IgD-negative memory B cell (primary cell): ENCODE results near the gene UBTD1. TPM values are rescaled to one million over a fixed set of nuclear protein-coding genes. Genes with fewer than 3 reads are reported as not detected.
A peak's percentile ranks its signal among the peaks of the same experiment; 100 is the strongest.

Source experiments
- H3K27ac Mint-ChIP-seq, 3 donors: one replicate each; pipeline ENCODE4 v1.8.0; 2020 to 2022; ENCODE audit warnings: mild to moderate bottlenecking in 3 of 3, mixed read lengths in 3 of 3, moderate library complexity in 1 of 3
- H3K27me3 Mint-ChIP-seq: one replicate; pipeline ENCODE4 v1.8.0; 2021; ENCODE audit warnings: mixed read lengths
- H3K36me3 Mint-ChIP-seq: one replicate; pipeline ENCODE4 v1.8.0; 2020; ENCODE audit warnings: mild to moderate bottlenecking, mixed read lengths
- H3K4me1 Mint-ChIP-seq, 3 donors: one replicate each; pipeline ENCODE4 v1.8.0; 2020 to 2022; ENCODE audit warnings: mixed read lengths in 3 of 3, mild to moderate bottlenecking in 1 of 3
- H3K4me3 Mint-ChIP-seq, 4 donors: one replicate each; pipeline ENCODE4 v1.8.0; 2020 to 2022; ENCODE audit warnings: mild to moderate bottlenecking in 4 of 4, mixed read lengths in 4 of 4, moderate library complexity in 3 of 4
- H3K9me3 Mint-ChIP-seq, 3 donors: one replicate each; pipeline ENCODE4 v1.8.0; 2020 to 2021; ENCODE audit warnings: mixed read lengths in 3 of 3, mild to moderate bottlenecking in 1 of 3
- polyA plus RNA-seq: library from polyadenylated mRNA; unstranded; fragments of 300-500 nt; fragmentation: Illumina TruSeq; gene quantifications from one replicate; pipeline ENCODE4 v1.2.3, GENCODE V29; 2021

UBTD1 gene, protein sequence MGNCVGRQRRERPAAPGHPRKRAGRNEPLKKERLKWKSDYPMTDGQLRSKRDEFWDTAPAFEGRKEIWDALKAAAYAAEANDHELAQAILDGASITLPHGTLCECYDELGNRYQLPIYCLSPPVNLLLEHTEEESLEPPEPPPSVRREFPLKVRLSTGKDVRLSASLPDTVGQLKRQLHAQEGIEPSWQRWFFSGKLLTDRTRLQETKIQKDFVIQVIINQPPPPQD
- polyA plus RNA-seq = 1.2 TPM

DNA sequence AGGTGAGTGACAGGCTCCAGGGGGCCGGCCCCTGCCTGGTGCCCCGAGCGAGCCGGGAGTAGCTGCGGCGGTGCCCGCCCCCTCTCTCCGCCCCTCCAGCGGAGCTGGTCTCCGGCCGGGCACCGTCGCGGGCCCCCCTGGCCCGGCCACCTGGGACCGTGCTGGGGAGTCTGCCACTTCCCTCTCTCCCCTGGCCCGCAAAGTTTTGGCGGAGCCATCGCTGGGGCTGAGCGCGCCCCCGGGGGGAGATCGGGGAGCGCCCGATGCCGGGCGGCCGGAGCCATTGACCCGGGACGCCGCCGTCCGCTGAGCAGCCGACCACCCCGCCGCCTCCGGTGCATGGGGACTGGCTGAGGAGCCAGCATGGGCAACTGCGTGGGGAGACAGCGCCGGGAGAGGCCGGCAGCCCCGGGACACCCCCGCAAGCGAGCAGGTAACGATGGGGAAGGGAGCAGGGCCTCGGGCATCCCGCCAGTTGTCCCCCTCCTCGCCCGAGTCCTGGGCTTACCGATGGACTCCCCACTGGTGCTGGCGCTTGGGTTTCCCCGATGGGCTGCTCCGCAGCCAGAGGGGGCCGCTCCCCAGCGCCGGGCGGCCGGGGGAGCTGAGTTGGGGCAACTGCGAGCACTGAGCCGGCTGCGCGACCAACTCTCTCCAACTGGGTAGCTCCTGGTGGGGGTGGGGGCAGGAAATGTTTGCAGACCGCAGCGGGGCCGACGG is at the start of gene UBTD1:
TSS of gene UBTD1 (plus strand) at position 84 of the 720 bp plus-strand sequence. CDS start at position 364, 280 bp downstream.
- H3K4me3 Mint-ChIP-seq = peak within 1 kb of the TSS; percentile 95 to 99 (median 98)
- H3K4me1 Mint-ChIP-seq = peaks cover 4 to 26% (median 20%) of the 10 kb centered on the region in 3 donors
- peak within 1 kb of the TSS; percentile 88 to 98 (median 94) for H3K27ac Mint-ChIP-seq
- H3K27me3 Mint-ChIP-seq = peaks cover 26% of the 10 kb centered on the region
- no peaks in the 10 kb centered on the region for H3K36me3 Mint-ChIP-seq
- H3K9me3 Mint-ChIP-seq = peaks cover 0 to 2% (median 0%) of the 10 kb centered on the region in 3 donors

- H3K4me3 Mint-ChIP-seq = peak overlapping the region in 1 of 4 donors; percentile 59
- peaks cover 3% of the 10 kb centered on the region for H3K36me3 Mint-ChIP-seq
- peaks cover 8 to 27% (median 17%) of the 10 kb centered on the region in 3 donors for H3K4me1 Mint-ChIP-seq
- H3K27me3 Mint-ChIP-seq = no peaks in the 10 kb centered on the region
- peak overlapping the region in 2 of 3 donors; percentile 74 to 85 for H3K27ac Mint-ChIP-seq
- no peaks in the 10 kb centered on the region for H3K9me3 Mint-ChIP-seq
Observed at GRCh38 chr10:97450828-97451227, 47.9 kb upstream of the UBTD1 start.

- Mint-ChIP-seq H3K4me1 (peaks cover 3 to 22% (median 11%) of the 10 kb centered on the region in 3 donors), H3K4me3 (no peak overlapping the region), H3K36me3 (no peaks in the 10 kb centered on the region), H3K27ac (no peak overlapping the region), H3K27me3 (no peaks in the 10 kb centered on the region), H3K9me3 (no peaks in the 10 kb centered on the region)
Observed at GRCh38 chr10:97451605-97452004, 47.1 kb upstream of the UBTD1 start.

DNA sequence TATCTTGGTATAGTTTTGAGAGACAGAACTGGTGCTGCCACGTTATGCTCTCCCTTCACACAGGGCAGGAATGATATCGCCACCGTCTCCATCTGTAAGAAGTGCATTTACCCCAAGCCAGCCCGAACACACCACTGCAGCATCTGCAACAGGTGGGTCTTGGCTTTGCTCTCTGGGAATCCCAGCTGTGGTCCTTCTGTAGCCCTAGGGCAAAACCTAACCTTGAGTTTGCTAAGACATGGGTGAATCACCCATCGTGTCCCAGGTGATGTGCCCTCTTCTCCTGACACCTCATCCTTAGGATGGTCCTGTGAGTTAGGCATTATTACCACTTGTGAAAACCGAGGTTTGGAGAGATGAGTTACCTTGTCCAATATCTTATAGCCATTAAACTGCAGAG is 46.4 kb upstream of the UBTD1 start:
- Mint-ChIP-seq H3K27me3 (no peaks in the 10 kb centered on the region), H3K36me3 (no peaks in the 10 kb centered on the region), H3K9me3 (no peaks in the 10 kb centered on the region), H3K27ac (no peak overlapping the region), H3K4me3 (no peak overlapping the region), H3K4me1 (peaks cover 3 to 17% (median 11%) of the 10 kb centered on the region in 3 donors)

- H3K4me1 Mint-ChIP-seq = peaks cover 3 to 6% (median 4%) of the 10 kb centered on the region in 3 donors
- peak overlapping the region in 1 of 4 donors; percentile 25 for H3K4me3 Mint-ChIP-seq
- H3K9me3 Mint-ChIP-seq = no peaks in the 10 kb centered on the region
- no peaks in the 10 kb centered on the region for H3K27me3 Mint-ChIP-seq
- peaks cover 4% of the 10 kb centered on the region for H3K36me3 Mint-ChIP-seq
- H3K27ac Mint-ChIP-seq = peak overlapping the region in 1 of 3 donors; percentile 54
Observed at GRCh38 chr10:97454330-97455036, 44.2 kb upstream of the UBTD1 start.

DNA sequence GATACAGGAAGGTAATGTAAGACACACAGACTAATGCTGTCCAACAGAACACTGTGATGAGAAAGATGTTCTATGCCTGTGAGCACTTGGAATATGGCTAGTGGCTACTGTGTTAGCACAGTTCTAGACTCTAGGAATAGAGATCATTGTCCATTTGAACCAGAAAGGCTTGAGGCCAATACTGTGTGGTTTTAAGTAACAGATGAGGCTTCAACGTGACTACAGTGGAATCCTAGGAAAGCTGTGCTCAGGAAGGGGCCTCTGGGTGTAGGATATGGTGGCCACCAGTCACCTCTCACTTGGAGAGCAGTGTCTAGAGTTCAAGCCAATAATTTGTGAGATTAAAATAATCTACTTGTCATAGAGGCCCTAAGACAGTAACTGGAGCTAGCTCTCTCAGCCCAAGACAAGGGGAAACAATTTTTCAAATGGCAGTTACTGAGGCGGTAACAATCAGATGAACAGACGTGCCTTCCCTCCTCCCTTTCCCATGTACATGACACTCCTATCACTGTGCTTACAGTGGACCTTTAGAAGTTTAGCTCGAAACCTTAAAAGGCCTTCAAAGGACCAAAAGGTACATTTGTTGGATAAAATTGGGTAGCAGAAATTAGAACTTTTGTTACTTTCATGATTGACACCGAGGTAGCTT is 42.6 kb upstream of the UBTD1 start:
- Mint-ChIP-seq H3K27me3 (no peaks in the 10 kb centered on the region), H3K4me1 (no peaks in the 10 kb centered on the region), H3K4me3 (no peak overlapping the region), H3K9me3 (no peaks in the 10 kb centered on the region), H3K27ac (no peak overlapping the region), H3K36me3 (peaks cover 4% of the 10 kb centered on the region)

- peak overlapping the region in 1 of 3 donors; percentile 84 for H3K27ac Mint-ChIP-seq
- H3K27me3 Mint-ChIP-seq = no peaks in the 10 kb centered on the region
- no peaks in the 10 kb centered on the region for H3K9me3 Mint-ChIP-seq
- no peak overlapping the region for H3K4me3 Mint-ChIP-seq
- H3K36me3 Mint-ChIP-seq = peaks cover 4% of the 10 kb centered on the region
- H3K4me1 Mint-ChIP-seq = no peaks in the 10 kb centered on the region
Observed at GRCh38 chr10:97456686-97457065, 42.0 kb upstream of the UBTD1 start.

- H3K27me3 Mint-ChIP-seq = no peaks in the 10 kb centered on the region
- H3K4me1 Mint-ChIP-seq = no peaks in the 10 kb centered on the region
- no peak overlapping the region for H3K27ac Mint-ChIP-seq
- H3K9me3 Mint-ChIP-seq = no peaks in the 10 kb centered on the region
- H3K4me3 Mint-ChIP-seq = no peak overlapping the region
- H3K36me3 Mint-ChIP-seq = peaks cover 4% of the 10 kb centered on the region
Observed at GRCh38 chr10:97459111-97459510, 39.6 kb upstream of the UBTD1 start.

DNA sequence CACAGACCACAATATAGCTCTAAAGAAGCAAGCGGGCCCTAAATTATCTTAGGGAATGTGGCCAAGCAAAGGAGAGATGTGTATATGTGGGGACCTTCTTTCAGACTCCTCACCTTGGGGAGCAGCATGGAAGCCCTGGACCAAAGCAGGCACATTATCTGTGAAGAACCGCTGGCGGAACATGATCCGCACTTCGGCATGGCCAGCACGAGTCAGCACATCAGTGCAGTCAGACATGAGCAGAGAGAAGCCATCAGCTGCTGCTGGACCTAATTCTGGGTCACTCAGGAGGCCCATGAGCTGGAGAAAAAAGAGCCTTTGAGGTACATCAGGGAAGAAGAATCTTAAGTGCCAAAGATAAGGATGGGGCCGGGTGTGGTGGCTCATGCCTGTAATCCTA is 38.8 kb upstream of the UBTD1 start:
- Mint-ChIP-seq H3K27ac (peak overlapping the region in 1 of 3 donors; percentile 16), H3K4me1 (no peaks in the 10 kb centered on the region), H3K27me3 (no peaks in the 10 kb centered on the region), H3K4me3 (no peak overlapping the region), H3K36me3 (peaks cover 4% of the 10 kb centered on the region), H3K9me3 (no peaks in the 10 kb centered on the region)

DNA sequence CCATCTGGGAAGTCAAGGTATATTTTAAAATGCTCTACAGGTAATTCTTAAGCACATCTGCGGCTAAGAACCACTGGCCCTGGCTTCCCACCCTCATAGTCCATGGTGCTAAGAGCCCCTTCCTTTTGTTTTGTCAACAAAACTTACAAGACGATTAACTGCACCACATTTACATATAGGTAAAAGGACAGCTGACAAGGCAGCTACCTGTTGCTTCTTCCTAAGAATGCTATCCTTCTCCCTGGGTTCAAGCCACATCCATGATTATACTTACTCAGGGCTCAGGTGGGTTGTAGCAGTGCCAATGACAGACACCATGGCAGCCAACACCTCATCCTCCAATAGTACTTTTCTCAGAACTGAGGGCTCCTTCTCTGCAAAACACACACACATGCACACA is 36.4 kb upstream of the UBTD1 start:
- Mint-ChIP-seq H3K4me3 (no peak overlapping the region), H3K27me3 (no peaks in the 10 kb centered on the region), H3K27ac (no peak overlapping the region), H3K9me3 (no peaks in the 10 kb centered on the region), H3K4me1 (no peaks in the 10 kb centered on the region), H3K36me3 (peaks cover 4% of the 10 kb centered on the region)

GRCh38 chr10:97463363-97464132 is 35.2 kb upstream of the UBTD1 start:
- H3K4me1 Mint-ChIP-seq = no peaks in the 10 kb centered on the region
- peak overlapping the region in 1 of 3 donors; percentile 12 for H3K27ac Mint-ChIP-seq
- H3K4me3 Mint-ChIP-seq = no peak overlapping the region
- H3K27me3 Mint-ChIP-seq = no peaks in the 10 kb centered on the region
- no peaks in the 10 kb centered on the region for H3K36me3 Mint-ChIP-seq
- H3K9me3 Mint-ChIP-seq = no peaks in the 10 kb centered on the region

- Mint-ChIP-seq H3K4me3 (no peak overlapping the region), H3K27ac (peak overlapping the region in 1 of 3 donors; percentile 12), H3K9me3 (no peaks in the 10 kb centered on the region), H3K4me1 (no peaks in the 10 kb centered on the region), H3K36me3 (no peaks in the 10 kb centered on the region), H3K27me3 (no peaks in the 10 kb centered on the region)
Observed at GRCh38 chr10:97464226-97464625, 34.5 kb upstream of the UBTD1 start.

- Mint-ChIP-seq H3K4me1 (no peaks in the 10 kb centered on the region), H3K9me3 (no peaks in the 10 kb centered on the region), H3K27ac (peak overlapping the region in 2 of 3 donors; percentile 13 to 71), H3K4me3 (no peak overlapping the region), H3K36me3 (no peaks in the 10 kb centered on the region), H3K27me3 (no peaks in the 10 kb centered on the region)
Observed at GRCh38 chr10:97465982-97466381, 32.7 kb upstream of the UBTD1 start.

DNA sequence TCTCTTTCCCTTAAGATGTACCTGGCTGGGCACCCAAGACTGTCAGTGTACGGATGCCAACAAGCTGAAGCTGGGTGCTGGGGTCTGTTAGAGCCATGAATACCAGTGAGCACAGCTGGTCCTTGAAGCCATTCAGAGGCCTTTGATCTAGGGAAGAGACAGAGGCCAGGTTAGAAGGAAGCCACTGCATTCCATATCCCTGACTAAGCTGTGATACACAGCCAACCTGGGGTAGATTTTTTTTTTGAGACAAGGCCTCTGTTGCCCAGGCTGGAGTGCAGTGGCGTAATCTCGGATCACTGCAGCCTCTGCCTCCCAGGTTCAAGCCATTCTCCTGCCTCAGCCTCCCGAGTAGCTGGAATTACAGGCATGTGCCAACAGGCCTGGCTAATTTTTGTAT is 32.0 kb upstream of the UBTD1 start:
- H3K27ac Mint-ChIP-seq = peak overlapping the region in 1 of 3 donors; percentile 59

More for the DNA sequence above, 32.0 kb upstream of the UBTD1 start:
- no peak overlapping the region for H3K4me3 Mint-ChIP-seq
- no peaks in the 10 kb centered on the region for H3K4me1 Mint-ChIP-seq
- H3K9me3 Mint-ChIP-seq = no peaks in the 10 kb centered on the region
- H3K36me3 Mint-ChIP-seq = no peaks in the 10 kb centered on the region
- H3K27me3 Mint-ChIP-seq = no peaks in the 10 kb centered on the region
